ENCODE data around the gene RAB36. TPM values are rescaled to one million over a fixed set of nuclear protein-coding genes. Genes with fewer than 3 reads are reported as not detected.

RAB36 gene
- total and polyA plus RNA-seq, 7 donors = 0.05 to 0.56 (median 0.23) TPM; not detected in 1

- no peaks in the 10 kb centered on the region for H3K27me3 ChIP-seq (ENCODE audit: insufficient read depth in 3 of 3, low read length in 2 of 3)
- no peak for DNase-seq
- no peaks in the 10 kb centered on the region for H3K36me3 ChIP-seq (ENCODE audit: insufficient read depth in 1 of 2, low read depth in 1 of 2)
- no peaks in the 10 kb centered on the region for H3K9me3 ChIP-seq
- no peak overlapping the region for H3K27ac ChIP-seq
- ATAC-seq = no peak
- H3K4me3 ChIP-seq = no peak overlapping the region
- TF ChIP-seq, protein P1, sequence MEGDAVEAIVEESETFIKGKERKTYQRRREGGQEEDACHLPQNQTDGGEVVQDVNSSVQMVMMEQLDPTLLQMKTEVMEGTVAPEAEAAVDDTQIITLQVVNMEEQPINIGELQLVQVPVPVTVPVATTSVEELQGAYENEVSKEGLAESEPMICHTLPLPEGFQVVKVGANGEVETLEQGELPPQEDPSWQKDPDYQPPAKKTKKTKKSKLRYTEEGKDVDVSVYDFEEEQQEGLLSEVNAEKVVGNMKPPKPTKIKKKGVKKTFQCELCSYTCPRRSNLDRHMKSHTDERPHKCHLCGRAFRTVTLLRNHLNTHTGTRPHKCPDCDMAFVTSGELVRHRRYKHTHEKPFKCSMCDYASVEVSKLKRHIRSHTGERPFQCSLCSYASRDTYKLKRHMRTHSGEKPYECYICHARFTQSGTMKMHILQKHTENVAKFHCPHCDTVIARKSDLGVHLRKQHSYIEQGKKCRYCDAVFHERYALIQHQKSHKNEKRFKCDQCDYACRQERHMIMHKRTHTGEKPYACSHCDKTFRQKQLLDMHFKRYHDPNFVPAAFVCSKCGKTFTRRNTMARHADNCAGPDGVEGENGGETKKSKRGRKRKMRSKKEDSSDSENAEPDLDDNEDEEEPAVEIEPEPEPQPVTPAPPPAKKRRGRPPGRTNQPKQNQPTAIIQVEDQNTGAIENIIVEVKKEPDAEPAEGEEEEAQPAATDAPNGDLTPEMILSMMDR (IDR thresholded peaks at IDR 0.05) = no peak
- intact Hi-C loops (cut with DNase I) = no loop called here
- H3K4me1 ChIP-seq = peaks cover 18% of the 10 kb centered on the region
- 89 to 96% (median 95%) methylated on average over 2 to 3 of the region's 3 CpGs for WGBS, 3 donors
Measured at GRCh38 chr22:23101524-23101923, 43.8 kb upstream of the RAB36 start.

GRCh38 chr22:23102002-23102655, 43.1 kb upstream of the RAB36 start:
- no peak overlapping the region for H3K27ac ChIP-seq
- TF ChIP-seq, protein P1 (IDR thresholded peaks at IDR 0.05) = no peak
- DNase-seq = no peak
- no peaks in the 10 kb centered on the region for H3K27me3 ChIP-seq (ENCODE audit: insufficient read depth in 3 of 3, low read length in 2 of 3)
- intact Hi-C loops (cut with DNase I) = no loop called here
- H3K9me3 ChIP-seq = no peaks in the 10 kb centered on the region
- no peak for ATAC-seq
- peaks cover 18% of the 10 kb centered on the region for H3K4me1 ChIP-seq
- WGBS, 3 donors = 90 to 94% (median 93%) methylated on average over 8 to 10 of the region's 10 CpGs
- no peak overlapping the region for H3K4me3 ChIP-seq
- no peaks in the 10 kb centered on the region for H3K36me3 ChIP-seq (ENCODE audit: insufficient read depth in 1 of 2, low read depth in 1 of 2)

DNA sequence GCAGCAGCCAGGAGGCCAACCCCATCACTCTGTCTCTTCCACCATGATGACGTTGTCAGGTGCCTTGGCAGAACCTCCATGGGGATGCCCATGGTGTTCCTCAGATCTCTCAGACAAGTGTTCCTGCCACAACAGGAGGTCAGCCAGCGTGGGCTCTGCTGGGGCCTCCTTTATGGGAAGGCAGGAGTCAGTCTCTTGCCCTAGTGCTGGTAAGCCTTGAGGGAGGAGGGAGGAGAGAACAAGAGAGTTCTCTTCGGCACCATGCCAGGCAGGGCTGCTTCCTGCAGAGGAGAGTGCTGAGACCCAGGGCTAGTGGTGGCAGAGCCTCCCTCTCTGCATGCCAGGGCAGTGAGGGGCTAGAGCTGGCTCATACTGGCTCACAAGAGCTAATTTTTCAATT, 42.5 kb upstream of the RAB36 start:
- DNase-seq (no peak), ATAC-seq (no peak)
- Histone ChIP-seq H3K27ac (no peak overlapping the region), H3K4me3 (no peak overlapping the region), H3K4me1 (peaks cover 18% of the 10 kb centered on the region), H3K36me3 (ENCODE audit: insufficient read depth in 1 of 2, low read depth in 1 of 2) (no peaks in the 10 kb centered on the region), H3K9me3 (no peaks in the 10 kb centered on the region), H3K27me3 (ENCODE audit: insufficient read depth in 3 of 3, low read length in 2 of 3) (no peaks in the 10 kb centered on the region)
- TF ChIP-seq, protein P1 (IDR thresholded peaks at IDR 0.05) = no peak
- 67 to 83% (median 75%) methylated on average over 3 of the region's 3 CpGs for WGBS, 3 donors
- intact Hi-C loops (cut with DNase I) = no loop called here

DNA sequence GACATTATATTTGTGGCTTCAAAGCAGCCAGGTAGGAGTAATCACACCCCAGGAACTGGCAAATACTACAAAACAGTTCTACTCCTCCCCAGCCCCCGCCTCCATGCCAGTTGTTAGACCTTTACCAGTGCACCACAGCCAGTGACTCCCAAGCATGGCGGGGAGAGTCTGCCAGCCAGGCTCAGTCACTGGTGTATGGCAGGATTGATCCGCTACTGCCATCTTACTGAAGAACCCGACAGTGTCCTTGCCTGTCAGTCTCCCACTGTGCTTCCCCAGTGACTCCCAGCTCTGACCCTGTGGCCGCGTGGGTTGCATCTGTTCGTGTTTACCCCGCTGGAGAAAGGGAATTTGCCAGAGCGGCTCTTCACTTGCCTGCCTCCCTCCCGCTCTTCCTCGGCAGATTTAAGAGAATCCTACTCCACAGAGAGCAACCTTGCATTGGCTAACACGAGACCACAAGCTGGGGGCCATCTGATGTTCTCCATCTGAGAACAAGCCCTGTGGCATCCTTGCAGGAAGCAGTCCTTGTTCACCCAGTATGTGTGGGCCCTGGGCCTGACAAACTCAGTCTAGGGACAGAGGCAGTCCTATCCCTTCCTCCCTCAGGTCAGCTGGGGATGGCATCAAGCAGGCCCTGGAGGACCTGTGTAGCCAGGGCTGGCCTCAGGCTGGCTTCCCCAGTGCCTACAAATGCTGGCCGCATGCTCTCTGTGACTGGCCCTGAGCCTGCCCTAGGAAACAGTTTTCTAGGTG, 41.9 kb upstream of the RAB36 start:
- Histone ChIP-seq H3K27me3 (ENCODE audit: insufficient read depth in 3 of 3, low read length in 2 of 3) (no peaks in the 10 kb centered on the region), H3K9me3 (no peaks in the 10 kb centered on the region), H3K27ac (no peak overlapping the region), H3K4me3 (no peak overlapping the region), H3K36me3 (ENCODE audit: insufficient read depth in 1 of 2, low read depth in 1 of 2) (no peaks in the 10 kb centered on the region), H3K4me1 (peaks cover 16% of the 10 kb centered on the region)
- TF ChIP-seq, protein P1 (IDR thresholded peaks at IDR 0.05) = no peak
- intact Hi-C loops (cut with DNase I) = no loop called here
- ATAC-seq (no peak), DNase-seq (no peak)
- 80 to 88% (median 84%) methylated on average over 13 of the region's 13 CpGs for WGBS, 3 donors

All from psoas muscle (tissue), 8 donors.